ENCODE results near the gene PMP22.
A peak's percentile ranks its signal among the peaks of the same experiment; 100 is the strongest.

PMP22 gene

DNA sequence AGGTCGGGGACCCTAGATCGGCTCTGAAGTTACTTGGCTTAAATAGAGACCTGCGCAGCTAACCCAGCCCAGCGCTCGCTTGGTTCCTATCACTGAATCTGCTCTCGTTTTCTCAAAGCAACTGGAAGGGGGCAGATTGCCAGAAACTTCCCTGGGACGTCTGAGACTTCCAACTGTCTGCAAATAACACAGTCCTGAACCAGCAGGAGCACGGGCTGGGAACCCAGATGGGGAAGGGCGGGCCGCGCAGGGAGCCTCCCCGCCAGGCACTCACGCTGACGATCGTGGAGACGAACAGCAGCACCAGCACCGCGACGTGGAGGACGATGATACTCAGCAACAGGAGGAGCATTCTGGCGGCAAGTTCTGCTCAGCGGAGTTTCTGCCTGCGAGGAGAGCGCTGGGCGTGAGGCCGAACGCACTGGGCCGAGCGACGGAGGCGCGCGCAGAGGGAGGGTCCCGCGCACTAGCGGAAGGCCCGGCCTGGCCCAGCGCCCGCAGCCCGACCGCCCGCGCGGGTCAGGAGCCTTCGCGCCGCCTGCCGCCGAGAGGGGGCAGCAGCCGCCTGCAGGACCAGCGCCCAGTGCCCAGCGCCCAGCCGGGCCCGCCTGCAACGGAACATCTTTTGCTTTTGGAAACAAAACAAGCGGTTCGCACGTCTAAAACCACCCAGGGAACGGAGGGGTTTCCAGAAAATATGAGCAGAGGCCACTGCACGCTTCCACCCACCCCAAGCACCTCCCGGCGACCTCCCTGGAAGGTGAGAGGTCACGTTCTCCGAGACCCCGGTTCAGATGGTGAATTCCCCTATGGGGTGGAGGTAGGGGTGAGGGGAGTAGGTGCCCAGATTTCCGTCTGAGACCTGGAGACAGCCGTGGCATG is 4.5 kb downstream of the PMP22 start:
- Histone ChIP-seq H3K4me3 (peak overlapping the region; percentile 37 to 52 (median 47)), H3K27ac (peak overlapping the region; percentile 28 to 96 (median 87))

GRCh38 chr17:15257796-15258512 is 7.2 kb downstream of the PMP22 start:
- Histone ChIP-seq H3K27ac (peak overlapping the region in 11 of 21 experiments; percentile 2 to 66 (median 32)), H3K4me3 (no peak overlapping the region)

GRCh38 chr17:15257258-15257788 is 7.8 kb downstream of the PMP22 start:
- H3K27ac ChIP-seq = peak overlapping the region in 13 of 21 experiments; percentile 2 to 66 (median 28)
- peak overlapping the region in 3 of 7 experiments; percentile 4 to 13 (median 9) for H3K4me3 ChIP-seq

DNA sequence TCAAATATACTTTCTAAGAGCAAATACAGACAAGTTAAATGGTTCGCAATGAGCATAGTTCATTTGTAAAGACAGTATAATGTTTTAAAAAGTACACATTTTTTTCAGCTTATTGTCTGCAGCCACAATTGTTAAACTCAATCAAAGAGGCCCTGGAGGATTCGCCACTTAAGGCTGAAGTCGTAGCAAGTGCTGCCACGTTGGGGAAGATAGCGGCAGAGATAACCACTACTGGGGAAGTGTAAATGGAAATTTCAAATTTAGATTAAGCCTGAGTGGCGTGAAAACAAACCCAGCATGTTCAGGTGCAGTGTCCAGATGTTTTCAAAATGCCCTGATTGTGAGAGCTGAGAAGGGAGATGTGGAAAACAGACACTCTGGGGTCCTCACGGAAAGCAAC is 8.4 kb downstream of the PMP22 start:
- Histone ChIP-seq H3K27ac (peak overlapping the region in 4 of 21 experiments; percentile 4 to 62 (median 22)), H3K4me3 (peak overlapping the region in 1 of 7 experiments; percentile 4)

- Histone ChIP-seq H3K27ac (peak overlapping the region in 5 of 21 experiments; percentile 6 to 38 (median 25)), H3K4me3 (no peak overlapping the region)
Measured at GRCh38 chr17:15255713-15256454, 9.2 kb downstream of the PMP22 start.

GRCh38 chr17:15250135-15250860 is 14.8 kb downstream of the PMP22 start:
- Histone ChIP-seq H3K27ac (peak overlapping the region in 3 of 21 experiments; percentile 14 to 49 (median 40)), H3K4me3 (no peak overlapping the region)

DNA sequence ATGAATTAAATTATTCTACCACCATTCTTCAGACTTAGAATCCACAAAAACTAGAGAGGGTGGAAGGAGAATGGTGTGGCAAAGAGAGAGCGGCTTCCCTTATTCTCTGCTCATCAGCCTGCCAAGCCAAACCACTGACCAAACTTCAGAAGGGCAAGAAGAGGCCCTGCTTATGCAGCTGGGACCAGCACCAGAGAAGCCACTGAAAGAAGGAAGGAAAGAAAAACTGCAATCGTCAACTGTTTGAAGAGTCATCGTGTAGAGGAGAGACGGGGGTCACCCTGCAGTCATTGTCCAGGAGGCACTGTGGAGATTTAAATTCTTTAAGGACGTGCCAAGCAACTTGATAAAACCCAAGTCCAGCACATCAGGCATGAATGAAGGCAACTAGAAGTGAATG is 15.6 kb downstream of the PMP22 start:
- no peak overlapping the region for H3K4me3 ChIP-seq
- H3K27ac ChIP-seq = peak overlapping the region in 2 of 21 experiments; percentile 40 to 49

- Histone ChIP-seq H3K27ac (peak overlapping the region in 1 of 21 experiments; percentile 7), H3K4me3 (no peak overlapping the region)
Measured at GRCh38 chr17:15247891-15248529, 17.1 kb downstream of the PMP22 start.

GRCh38 chr17:15245054-15245453 is 20.1 kb downstream of the PMP22 start:
- Histone ChIP-seq H3K27ac (no peak overlapping the region), H3K4me3 (no peak overlapping the region)

DNA sequence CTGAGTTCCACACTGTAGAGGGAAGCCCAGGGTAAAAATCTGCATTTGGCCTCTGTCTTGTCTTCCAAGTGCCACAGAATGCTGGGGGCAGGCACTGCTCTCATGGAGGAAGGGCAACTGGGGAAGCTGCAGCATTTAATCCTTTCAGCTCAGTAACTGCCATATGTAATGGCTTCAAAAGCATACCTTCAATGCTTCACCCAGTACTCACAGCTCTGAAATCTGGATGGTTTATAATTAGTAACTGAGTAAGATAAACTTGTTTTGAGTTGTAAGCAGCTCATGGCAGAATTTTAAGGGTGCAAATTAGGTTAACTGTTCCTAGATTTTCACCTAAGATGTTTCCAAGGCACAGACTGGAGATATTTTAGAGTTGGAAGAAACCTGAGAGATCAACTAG is 24.5 kb downstream of the PMP22 start:
- no peak overlapping the region for H3K4me3 ChIP-seq
- no peak overlapping the region for H3K27ac ChIP-seq

DNA sequence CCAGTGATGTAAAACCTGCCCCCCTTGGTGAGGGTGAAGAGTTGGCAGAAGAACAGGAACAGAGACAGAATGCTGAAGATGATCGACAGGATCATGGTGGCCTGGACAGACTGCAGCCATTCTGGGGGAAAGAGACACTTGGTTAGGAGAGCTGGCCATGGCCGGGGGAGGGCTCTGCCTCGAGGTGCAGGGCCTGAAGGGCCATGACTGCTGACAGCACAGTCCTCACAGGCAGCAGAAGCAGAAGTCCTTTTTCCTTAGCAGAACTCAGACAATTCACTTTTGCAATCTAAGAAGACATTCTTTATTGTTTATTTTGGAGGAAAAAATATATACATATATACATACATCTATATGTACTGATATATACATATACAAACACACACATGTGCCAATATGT is 25.6 kb downstream of the PMP22 start:
- Histone ChIP-seq H3K27ac (no peak overlapping the region), H3K4me3 (no peak overlapping the region)

GRCh38 chr17:15238676-15239422 is 26.3 kb downstream of the PMP22 start:
- Histone ChIP-seq H3K4me3 (no peak overlapping the region), H3K27ac (no peak overlapping the region)

DNA sequence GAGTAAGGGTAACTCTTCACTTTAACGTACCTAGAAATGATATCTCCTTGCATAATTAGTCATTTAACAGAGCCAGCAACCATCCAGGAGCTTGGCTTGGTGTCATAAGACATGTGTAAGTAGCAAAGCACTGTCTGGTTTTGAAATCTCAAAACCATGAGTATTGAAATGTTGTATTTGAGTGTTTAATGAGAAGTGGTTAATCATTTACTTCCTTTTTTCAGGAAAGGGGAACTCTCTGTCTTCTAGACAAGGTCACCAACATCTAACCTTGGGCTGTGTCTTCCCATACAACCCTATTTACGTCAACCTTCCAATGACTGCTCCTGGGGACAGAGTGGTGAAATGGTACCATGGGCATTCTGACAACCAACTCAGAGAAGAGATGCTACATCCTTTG is 27.1 kb downstream of the PMP22 start:
- Histone ChIP-seq H3K27ac (no peak overlapping the region), H3K4me3 (no peak overlapping the region)

GRCh38 chr17:15237106-15237425 is 28.1 kb downstream of the PMP22 start:
- Histone ChIP-seq H3K27ac (peak overlapping the region in 1 of 21 experiments; percentile 25), H3K4me3 (no peak overlapping the region)

GRCh38 chr17:15236281-15237105 is 28.6 kb downstream of the PMP22 start:
- peak overlapping the region in 3 of 21 experiments; percentile 5 to 25 (median 17) for H3K27ac ChIP-seq

GRCh38 chr17:15233971-15234370 is 31.2 kb downstream of the PMP22 start:
- Histone ChIP-seq H3K27ac (peak overlapping the region in 1 of 21 experiments; percentile 17), H3K4me3 (no peak overlapping the region)

More at GRCh38 chr17:15236281-15237105, 28.6 kb downstream of the PMP22 start:
- H3K4me3 ChIP-seq = no peak overlapping the region

Data from skin epidermis (tissue), 12 donors.